Type B pancreatic cell (in vitro differentiated cells): Measurements from ENCODE around the gene ABHD12B. TPM values are rescaled to one million over a fixed set of nuclear protein-coding genes. Genes with fewer than 3 reads are reported as not detected.
A peak's percentile ranks its signal among the peaks of the same experiment; 100 is the strongest.

Source experiments
- DNase-seq: peaks from one replicate; pipeline ENCODE4 v3.0.0; 2021; ENCODE audit warnings: mixed read lengths; ENCODE audit not compliant: unreplicated experiment; ENCODE audit errors: extremely low spot score
- H3K27ac Mint-ChIP-seq: 2 replicates; pipeline ENCODE4 v1.8.0; 2021; ENCODE audit warnings: mild to moderate bottlenecking, mixed read lengths
- H3K27me3 Mint-ChIP-seq: 2 replicates; pipeline ENCODE4 v1.8.0; 2021; ENCODE audit warnings: mixed read lengths
- H3K36me3 Mint-ChIP-seq: 2 replicates; pipeline ENCODE4 v1.8.0; 2021; ENCODE audit warnings: mixed read lengths
- H3K4me1 Mint-ChIP-seq: one replicate; pipeline ENCODE4 v1.8.0; 2021; ENCODE audit warnings: mixed read lengths; ENCODE audit not compliant: unreplicated experiment
- H3K4me3 Mint-ChIP-seq: 2 replicates; pipeline ENCODE4 v1.8.0; 2021; ENCODE audit warnings: mild to moderate bottlenecking, mixed read lengths
- H3K9me3 Mint-ChIP-seq: 2 replicates; pipeline ENCODE4 v1.8.0; 2021; ENCODE audit warnings: mixed read lengths
- CTCF ChIP-seq: fragments of 200-600 bp; sonication (generic); conservative IDR thresholded peaks from 2 replicates; pipeline ENCODE4 v1.5.0; 2021; ENCODE audit warnings: antibody characterized with exemption, mild to moderate bottlenecking
- total RNA-seq: library from RNA; stranded (reverse); gene quantifications from 2 replicates; pipeline ENCODE4 v1.2.1, GENCODE V29; 2021; ENCODE audit warnings: low replicate concordance

Gene ABHD12B
- total RNA-seq, 1 donor from 2014 or later: 0.17 TPM

DNA sequence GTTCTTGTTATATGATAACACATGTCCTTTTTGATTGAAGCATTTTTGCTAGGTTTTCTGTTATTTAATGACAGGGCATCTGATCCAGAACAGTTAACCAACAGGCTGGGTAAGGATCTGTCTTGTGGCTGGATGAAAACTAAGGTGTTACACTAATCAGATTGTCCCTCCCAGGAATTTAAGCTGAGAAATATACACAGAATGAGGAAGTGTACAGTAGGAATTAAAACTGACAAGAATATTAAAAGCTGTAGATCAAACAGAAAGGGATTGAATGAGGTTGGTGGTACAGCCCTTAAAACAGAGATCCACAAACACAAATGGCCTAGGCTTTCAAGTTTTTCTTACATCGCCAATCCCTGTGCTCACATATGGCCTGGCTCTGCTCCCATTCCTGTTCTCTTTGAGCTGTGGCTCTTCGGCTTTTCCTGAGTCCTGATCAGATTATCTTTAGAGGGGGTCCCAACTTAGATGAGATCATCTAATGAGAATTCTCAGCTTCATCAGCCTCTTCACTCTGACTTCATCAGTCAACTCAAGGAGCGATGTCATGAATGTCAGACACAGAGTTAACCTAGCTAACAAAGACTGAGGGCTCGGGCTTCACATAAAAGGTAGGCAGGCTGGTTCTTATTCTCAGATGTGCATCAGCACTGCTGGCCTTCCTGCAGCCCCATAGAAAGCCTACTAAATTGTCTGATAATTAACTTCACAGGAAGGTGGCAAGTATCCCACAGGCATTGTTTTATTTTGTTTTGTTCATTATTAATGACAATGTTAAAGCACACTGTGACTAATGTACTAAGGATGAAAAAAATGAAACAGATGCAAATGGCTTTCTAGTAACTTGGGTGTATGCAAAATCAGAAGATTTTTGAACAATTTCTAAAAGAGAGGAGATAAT, 61.0 kb downstream of the ABHD12B start:
- DNase-seq: no peak
- H3K27me3 Mint-ChIP-seq: no peaks in the 10 kb centered on the region
- no peak for TF ChIP-seq CTCF
- peak overlapping the region; percentile 57 for H3K27ac Mint-ChIP-seq
- H3K4me1 Mint-ChIP-seq: peaks cover 9% of the 10 kb centered on the region
- peaks cover 17% of the 10 kb centered on the region for H3K36me3 Mint-ChIP-seq
- H3K4me3 Mint-ChIP-seq: no peak overlapping the region
- no peaks in the 10 kb centered on the region for H3K9me3 Mint-ChIP-seq

DNA sequence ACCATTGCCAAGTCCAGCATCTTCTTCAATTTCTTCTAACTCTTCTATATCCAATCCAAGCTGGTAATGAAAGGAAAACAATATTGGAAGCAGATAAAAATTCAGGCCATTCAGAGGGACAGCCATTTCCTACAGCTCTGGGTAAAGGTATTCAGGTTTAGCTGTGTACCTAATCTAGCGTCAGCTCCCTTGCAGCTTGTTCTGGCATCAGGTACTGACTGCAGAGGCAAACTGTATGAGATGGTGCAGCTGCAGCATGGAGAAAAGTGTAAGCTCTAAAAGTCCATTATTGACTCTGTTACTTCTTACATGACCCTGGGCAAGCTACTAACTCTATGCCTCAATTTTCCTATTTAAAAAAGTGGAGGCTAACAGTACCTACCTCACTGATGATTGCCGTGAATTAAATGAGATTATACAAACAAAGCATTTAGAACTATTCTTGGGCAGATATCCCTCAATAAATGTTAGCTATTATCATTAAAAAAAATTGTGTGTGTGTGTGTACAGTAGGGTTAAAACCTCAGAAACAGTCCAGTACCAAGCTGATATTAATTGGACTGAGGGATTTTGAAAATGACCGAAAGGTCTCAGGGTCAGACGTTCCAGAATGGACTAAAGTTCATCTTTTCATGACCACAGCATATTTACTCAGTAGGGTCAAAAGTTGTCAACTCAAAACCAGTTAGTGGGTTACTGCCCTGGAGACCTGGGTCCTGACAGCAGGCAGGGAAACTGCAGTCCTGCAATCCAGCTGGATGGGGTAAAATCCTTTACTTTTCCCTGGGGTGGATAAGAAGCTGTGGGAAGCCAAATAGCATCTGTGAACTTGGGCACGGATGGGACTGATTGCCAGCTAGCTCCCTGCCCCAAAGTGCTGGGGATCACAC, 63.5 kb downstream of the ABHD12B start:
- no peak overlapping the region for H3K27ac Mint-ChIP-seq
- peaks cover 14% of the 10 kb centered on the region for H3K36me3 Mint-ChIP-seq

DNA sequence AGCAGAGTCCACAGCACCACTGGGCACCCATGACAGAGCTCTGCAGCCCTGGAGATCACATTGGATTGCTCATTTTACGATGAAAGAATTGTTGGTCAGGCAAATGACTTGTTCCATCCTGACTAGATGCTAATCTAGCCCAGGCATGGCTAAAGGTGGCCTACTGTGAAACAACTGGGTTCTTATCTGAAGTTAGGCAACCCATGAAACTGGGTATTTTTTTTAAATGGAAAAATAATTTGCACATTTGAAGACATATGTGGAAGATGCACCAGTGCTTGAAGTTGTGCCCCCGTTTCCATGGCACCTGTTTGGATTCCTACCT, 64.1 kb downstream of the ABHD12B start:
- peaks cover 9% of the 10 kb centered on the region for H3K4me1 Mint-ChIP-seq
- no peak overlapping the region for H3K4me3 Mint-ChIP-seq
- H3K36me3 Mint-ChIP-seq: peaks cover 18% of the 10 kb centered on the region
- no peaks in the 10 kb centered on the region for H3K27me3 Mint-ChIP-seq
- DNase-seq: no peak
- no peak overlapping the region for H3K27ac Mint-ChIP-seq
- no peaks in the 10 kb centered on the region for H3K9me3 Mint-ChIP-seq
- no peak for TF ChIP-seq CTCF

More for the DNA sequence above, 63.5 kb downstream of the ABHD12B start:
- no peak for TF ChIP-seq CTCF
- Mint-ChIP-seq H3K4me3 (no peak overlapping the region), H3K9me3 (no peaks in the 10 kb centered on the region), H3K4me1 (peaks cover 9% of the 10 kb centered on the region), H3K27me3 (no peaks in the 10 kb centered on the region)
- no peak for DNase-seq

- Mint-ChIP-seq H3K4me1 (peaks cover 8% of the 10 kb centered on the region), H3K9me3 (no peaks in the 10 kb centered on the region)
- TF ChIP-seq CTCF: no peak
Measured at GRCh38 chr14:50936882-50937281, 65.0 kb downstream of the ABHD12B start.

DNA sequence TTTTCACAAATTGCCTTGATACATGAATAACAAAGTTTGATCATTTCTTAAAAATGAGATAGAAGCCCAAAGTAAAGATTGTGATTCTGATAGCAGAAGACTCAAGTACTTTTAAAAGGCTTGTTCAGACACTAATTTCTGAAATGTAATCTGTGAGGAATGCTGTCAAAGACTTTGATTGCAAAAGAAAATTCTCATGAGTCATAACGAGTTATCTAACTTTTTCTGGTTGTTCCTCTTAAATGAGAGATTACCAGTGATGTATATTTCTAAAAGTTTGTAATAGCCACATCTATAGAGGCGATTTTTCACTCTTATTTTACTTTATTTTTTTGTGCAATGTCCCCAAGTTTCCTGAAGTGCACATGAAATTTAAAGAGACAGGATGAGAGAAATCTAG, 65.5 kb downstream of the ABHD12B start:
- no peak for TF ChIP-seq CTCF

More at GRCh38 chr14:50936882-50937281, 65.0 kb downstream of the ABHD12B start:
- peaks cover 18% of the 10 kb centered on the region for H3K36me3 Mint-ChIP-seq
- no peak overlapping the region for H3K4me3 Mint-ChIP-seq
- H3K27me3 Mint-ChIP-seq: peaks cover 4% of the 10 kb centered on the region
- no peak overlapping the region for H3K27ac Mint-ChIP-seq
- DNase-seq: no peak

More for the DNA sequence above, 65.5 kb downstream of the ABHD12B start:
- H3K27me3 Mint-ChIP-seq: peaks cover 6% of the 10 kb centered on the region
- no peak for DNase-seq
- no peak overlapping the region for H3K27ac Mint-ChIP-seq
- no peak overlapping the region for H3K4me3 Mint-ChIP-seq
- H3K4me1 Mint-ChIP-seq: peaks cover 4% of the 10 kb centered on the region
- no peaks in the 10 kb centered on the region for H3K9me3 Mint-ChIP-seq
- peaks cover 17% of the 10 kb centered on the region for H3K36me3 Mint-ChIP-seq
